Measurements from ENCODE around the gene SLC25A51.

The SLC25A51 gene, protein sequence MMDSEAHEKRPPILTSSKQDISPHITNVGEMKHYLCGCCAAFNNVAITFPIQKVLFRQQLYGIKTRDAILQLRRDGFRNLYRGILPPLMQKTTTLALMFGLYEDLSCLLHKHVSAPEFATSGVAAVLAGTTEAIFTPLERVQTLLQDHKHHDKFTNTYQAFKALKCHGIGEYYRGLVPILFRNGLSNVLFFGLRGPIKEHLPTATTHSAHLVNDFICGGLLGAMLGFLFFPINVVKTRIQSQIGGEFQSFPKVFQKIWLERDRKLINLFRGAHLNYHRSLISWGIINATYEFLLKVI
- 13.1 to 19.4 (median 14.1) reads per million in 4 donors for total RNA-seq

- DNase-seq, result peak; percentile 84 to 96 (median 90)
Measured at GRCh38 chr9:37903647-37904444, at the start of gene SLC25A51. TSS of gene SLC25A51 (minus strand) at chr9:37904127. CDS start at chr9:37888550, 15,577 bp downstream.

DNA sequence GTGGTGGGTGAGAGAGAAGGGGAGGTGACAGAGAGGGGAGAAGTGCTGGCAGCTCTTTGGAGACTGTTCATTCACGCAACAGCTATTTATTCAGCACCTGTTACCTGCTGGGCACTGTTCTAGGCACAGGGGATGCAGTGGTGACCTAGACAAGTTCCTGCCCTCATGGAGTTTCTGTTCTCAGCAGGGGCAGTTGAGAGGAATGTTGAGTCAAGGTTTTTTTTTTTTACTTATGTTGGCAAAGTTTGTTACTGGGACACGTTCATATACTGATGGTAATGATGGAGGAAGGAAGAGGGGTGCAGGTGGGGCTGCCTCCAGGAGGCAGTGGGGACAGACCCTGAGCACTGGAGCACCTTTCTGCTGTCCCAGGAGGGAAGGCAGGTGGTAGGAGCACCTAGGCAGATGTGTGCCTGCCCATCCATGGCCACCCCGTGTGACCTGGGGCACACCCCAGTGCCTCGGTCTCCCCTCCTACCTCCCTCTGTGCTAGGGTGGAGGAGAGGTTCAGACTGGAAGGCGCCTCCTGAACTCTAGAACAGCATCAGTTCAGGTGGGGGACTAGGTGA, 49.4 kb upstream of the SLC25A51 start:
- no peak for DNase-seq

DNA sequence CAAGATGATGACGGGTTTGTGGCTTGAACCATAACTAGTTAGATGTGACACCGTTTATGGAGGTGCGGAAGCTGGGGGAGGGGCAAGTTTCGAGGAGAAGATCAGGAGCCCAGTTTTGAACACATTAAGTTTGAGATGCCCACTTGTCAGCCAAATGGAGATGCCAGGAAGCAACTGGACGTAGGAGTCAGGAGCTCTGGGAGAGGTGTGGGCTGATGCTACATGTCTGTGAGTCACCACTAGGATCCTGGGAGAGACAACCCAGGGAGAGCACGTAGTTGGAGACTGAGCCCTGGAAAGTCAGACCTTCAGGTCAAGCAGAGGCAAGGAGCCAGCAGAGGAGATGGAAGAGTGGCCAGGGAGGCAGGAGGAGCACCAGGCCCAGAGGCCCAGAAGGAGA, 48.8 kb upstream of the SLC25A51 start:
- DNase-seq, result no peak

DNA sequence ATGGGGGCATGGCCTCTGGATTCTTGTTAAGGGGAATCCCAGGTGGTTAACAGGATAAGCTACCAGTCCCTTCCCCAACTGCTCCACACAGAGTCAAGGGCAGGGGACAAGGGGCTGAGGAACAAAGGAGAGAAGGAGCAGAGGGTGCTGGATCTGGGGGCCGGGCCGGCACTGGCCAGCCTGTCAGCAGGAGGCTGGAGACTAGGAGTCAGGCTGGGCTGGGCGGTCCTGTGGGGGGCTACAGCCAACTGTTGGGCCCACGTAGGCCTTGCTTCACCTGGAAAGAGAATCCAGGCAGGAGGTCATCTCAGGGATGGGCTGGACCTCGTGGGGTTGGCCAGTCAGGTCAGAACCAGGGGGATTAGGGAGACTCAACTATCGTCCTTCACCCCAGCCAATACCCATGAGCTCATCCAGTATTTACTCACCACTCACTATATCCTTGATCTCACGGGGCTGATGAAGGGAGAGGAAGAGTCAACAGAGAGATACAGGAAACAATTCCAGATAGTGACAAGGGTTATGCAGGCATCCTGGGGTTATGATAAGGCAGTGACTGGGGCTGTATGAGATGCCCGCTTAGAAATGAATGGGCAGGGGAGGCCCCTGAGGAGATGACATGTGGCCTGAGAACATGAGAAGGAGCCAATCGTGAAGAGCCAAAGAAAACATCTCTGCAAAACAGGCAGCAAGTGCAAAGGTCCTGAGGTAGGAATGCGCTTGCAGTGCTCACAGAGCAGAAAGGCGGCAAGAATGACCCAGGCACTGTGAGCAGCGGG, 47.9 kb upstream of the SLC25A51 start:
- no peak for DNase-seq

DNA sequence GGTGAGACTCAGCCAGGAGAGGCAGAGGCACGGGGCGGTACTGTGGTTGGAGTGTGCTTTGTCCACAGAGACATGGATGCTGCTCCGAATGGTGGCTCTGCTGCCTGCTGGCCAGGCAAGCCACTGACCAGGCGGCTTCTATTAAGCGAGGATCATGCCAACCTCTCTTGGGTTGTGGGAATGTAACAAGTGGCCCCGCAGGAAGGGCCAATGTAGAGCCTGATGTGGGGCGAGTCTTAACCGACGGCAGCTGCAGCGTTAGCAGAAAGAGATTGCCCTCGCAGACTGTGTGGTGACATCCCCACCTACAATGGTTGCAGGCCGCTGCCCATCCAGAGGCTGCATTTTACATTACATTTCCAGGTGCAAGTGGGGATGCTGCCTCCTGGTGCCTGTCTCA, 46.6 kb upstream of the SLC25A51 start:
- no peak for DNase-seq

- no peak for DNase-seq
Measured at GRCh38 chr9:37949576-37949975, 45.6 kb upstream of the SLC25A51 start.

GRCh38 chr9:37948417-37948980, 44.6 kb upstream of the SLC25A51 start:
- DNase-seq, result no peak

- no peak for DNase-seq
Measured at GRCh38 chr9:37947977-37948376, 44.0 kb upstream of the SLC25A51 start.

GRCh38 chr9:37947471-37947870, 43.5 kb upstream of the SLC25A51 start:
- no peak for DNase-seq

DNA sequence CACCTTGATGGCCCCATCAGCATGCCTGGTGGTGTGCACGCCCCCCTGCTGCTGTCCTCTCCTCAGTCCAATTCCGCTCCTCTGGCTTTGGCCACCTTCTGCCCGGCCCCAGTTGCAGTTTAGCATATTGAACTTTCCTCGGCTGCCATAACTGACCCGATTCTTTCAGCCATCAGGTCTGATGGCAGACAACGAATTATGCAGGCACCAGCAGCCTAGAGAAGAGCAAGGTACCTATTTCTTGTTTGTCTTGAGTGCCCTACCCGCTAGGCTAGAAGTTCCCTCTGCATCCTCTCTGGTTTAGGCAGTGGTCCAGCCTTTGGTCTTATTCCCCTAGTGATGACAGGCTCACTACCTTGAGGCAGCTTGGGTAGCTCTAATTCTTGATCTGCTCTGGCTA, 43.0 kb upstream of the SLC25A51 start:
- DNase-seq, result no peak

DNA sequence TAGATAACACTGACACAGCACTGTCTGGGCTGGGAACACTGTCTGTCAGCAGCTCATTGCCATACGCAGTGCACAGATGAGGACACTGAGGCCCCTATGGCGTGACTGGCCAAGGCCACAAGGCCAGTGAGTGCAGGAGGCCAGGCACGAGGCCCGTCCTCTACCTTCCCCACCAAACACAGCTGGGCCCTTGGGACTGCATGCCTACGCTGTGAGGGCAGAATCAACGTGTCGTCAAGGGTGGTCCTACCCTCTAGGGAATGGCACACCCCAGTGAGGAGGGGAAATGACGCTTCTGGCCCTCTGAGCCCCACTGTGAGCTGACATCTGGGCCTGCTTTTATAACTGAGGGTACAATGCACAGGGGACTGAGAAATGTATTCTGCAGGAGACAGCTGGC, 42.1 kb upstream of the SLC25A51 start:
- no peak for DNase-seq

GRCh38 chr9:37944671-37945481, 40.9 kb upstream of the SLC25A51 start:
- no peak for DNase-seq

GRCh38 chr9:37944266-37944650, 40.3 kb upstream of the SLC25A51 start:
- no peak for DNase-seq

GRCh38 chr9:37943345-37944265, 39.7 kb upstream of the SLC25A51 start:
- DNase-seq, result no peak

DNA sequence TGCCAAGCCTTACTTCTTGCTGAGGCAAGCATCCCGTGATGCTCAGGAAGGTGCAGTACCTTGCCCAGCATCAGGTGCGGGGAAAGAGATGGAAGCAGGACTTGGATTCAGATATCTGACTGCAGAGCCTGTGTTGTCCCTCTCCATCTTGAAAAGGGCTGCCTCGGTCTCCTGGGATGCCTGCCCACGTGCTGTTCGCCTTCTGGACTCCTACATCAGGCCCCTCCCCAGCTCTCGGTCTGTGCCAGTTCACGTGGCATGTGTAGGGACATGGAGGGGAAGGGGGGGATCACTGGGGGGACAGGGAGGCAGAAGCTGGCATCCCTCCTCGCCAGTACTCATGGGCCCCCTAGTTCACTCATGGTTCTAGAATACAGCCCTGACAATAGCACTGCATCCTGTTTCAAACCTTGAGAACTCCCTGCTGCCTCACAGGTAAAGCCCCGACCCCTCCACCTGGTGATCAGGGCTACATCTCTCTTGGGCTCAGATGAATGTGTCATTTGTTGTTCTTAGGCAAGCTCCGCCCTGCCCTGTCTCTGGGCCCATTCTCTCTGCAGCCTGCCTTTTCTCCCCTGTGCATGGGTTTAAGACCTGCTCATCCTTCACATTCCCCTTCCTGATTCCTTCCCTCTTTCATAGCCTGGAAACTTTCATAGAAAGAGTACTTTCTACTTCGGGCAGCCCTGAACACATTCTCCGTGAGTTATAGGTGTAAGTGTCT, 38.9 kb upstream of the SLC25A51 start:
- no peak for DNase-seq

GRCh38 chr9:37941253-37941652, 37.3 kb upstream of the SLC25A51 start:
- no peak for DNase-seq

GRCh38 chr9:37939575-37940095, 35.7 kb upstream of the SLC25A51 start:
- DNase-seq, result no peak

GRCh38 chr9:37938121-37938891, 34.4 kb upstream of the SLC25A51 start:
- DNase-seq, result no peak

GRCh38 chr9:37937366-37937765, 33.4 kb upstream of the SLC25A51 start:
- no peak for DNase-seq

Measured in T-helper 1 cell (primary cell).